ENCODE measurements around the gene LCN12. TPM values are rescaled to one million over a fixed set of nuclear protein-coding genes. Genes with fewer than 3 reads are reported as not detected.

The LCN12 gene
- total RNA-seq, 4 donors from 2014 or later: not detected

GRCh38 chr9:136925414-136926153 lies 26.5 kb upstream of the LCN12 start:
- Histone ChIP-seq H3K27ac (replicated peaks in 1 of 4) (no peak overlapping the region), H3K27me3 (no peaks in the 10 kb centered on the region), H3K36me3 (peaks cover 14 to 66% (median 39%) of the 10 kb centered on the region in 4 donors), H3K4me1 (peaks cover 5 to 51% (median 10%) of the 10 kb centered on the region in 4 donors), H3K9me3 (no peaks in the 10 kb centered on the region), H3K4me3 (no peak overlapping the region)
- DNase-seq (ENCODE audit: extremely low spot score): no peak
- TF ChIP-seq POLR2AphosphoS5 (IDR thresholded peaks at IDR 0.05): no peak
- no peak for TF ChIP-seq POLR2A (IDR thresholded peaks at IDR 0.05; ENCODE audit: low read depth)
- no peak for TF ChIP-seq EP300 (IDR thresholded peaks at IDR 0.05)
- TF ChIP-seq, protein P1, sequence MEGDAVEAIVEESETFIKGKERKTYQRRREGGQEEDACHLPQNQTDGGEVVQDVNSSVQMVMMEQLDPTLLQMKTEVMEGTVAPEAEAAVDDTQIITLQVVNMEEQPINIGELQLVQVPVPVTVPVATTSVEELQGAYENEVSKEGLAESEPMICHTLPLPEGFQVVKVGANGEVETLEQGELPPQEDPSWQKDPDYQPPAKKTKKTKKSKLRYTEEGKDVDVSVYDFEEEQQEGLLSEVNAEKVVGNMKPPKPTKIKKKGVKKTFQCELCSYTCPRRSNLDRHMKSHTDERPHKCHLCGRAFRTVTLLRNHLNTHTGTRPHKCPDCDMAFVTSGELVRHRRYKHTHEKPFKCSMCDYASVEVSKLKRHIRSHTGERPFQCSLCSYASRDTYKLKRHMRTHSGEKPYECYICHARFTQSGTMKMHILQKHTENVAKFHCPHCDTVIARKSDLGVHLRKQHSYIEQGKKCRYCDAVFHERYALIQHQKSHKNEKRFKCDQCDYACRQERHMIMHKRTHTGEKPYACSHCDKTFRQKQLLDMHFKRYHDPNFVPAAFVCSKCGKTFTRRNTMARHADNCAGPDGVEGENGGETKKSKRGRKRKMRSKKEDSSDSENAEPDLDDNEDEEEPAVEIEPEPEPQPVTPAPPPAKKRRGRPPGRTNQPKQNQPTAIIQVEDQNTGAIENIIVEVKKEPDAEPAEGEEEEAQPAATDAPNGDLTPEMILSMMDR (IDR thresholded peaks at IDR 0.05): no peak
- intact Hi-C loops (cut with DNase I): no loop called here
- WGBS: 69% methylated on average over 19 of the region's 33 CpGs

DNA sequence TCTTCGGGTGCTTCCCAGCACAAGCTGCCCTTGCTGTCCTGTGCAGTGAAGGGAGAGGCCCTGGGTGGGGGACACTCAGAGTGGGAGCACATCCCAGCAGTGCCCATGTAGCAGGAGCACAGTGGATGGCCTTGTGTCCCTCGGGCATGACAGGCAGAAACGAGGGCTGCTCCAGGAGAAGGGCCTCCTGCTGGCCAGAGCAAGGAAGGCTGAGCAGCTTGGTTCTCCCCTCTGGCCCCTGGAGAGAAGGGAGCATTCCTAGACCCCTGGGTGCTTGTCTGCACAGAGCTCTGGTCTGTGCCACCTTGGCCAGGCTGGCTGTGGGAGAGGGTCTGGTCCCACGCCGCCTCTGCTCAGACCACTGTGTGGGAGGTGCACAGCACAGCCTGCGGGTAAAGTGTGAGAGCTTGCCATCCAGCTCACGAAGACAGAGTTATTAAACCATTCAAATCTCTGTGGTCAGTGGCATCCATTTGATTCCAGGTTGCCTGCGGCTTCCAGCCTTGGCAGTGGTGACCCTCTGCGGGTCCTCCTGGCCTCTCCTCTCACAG lies 25.8 kb upstream of the LCN12 start:
- WGBS: 100% methylated on average over 2 of the region's 9 CpGs
- Histone ChIP-seq H3K4me3 (no peak overlapping the region), H3K9me3 (no peaks in the 10 kb centered on the region), H3K4me1 (peaks cover 5 to 51% (median 9%) of the 10 kb centered on the region in 4 donors), H3K27ac (replicated peaks in 1 of 4) (no peak overlapping the region), H3K36me3 (peaks cover 12 to 59% (median 33%) of the 10 kb centered on the region in 4 donors), H3K27me3 (no peaks in the 10 kb centered on the region)
- DNase-seq (ENCODE audit: extremely low spot score): no peak
- TF ChIP-seq POLR2A (IDR thresholded peaks at IDR 0.05; ENCODE audit: low read depth): no peak
- no peak for TF ChIP-seq EP300 (IDR thresholded peaks at IDR 0.05)
- TF ChIP-seq, protein P1 (IDR thresholded peaks at IDR 0.05): no peak
- TF ChIP-seq POLR2AphosphoS5 (IDR thresholded peaks at IDR 0.05): no peak
- intact Hi-C loops (cut with DNase I): no loop called here

DNA sequence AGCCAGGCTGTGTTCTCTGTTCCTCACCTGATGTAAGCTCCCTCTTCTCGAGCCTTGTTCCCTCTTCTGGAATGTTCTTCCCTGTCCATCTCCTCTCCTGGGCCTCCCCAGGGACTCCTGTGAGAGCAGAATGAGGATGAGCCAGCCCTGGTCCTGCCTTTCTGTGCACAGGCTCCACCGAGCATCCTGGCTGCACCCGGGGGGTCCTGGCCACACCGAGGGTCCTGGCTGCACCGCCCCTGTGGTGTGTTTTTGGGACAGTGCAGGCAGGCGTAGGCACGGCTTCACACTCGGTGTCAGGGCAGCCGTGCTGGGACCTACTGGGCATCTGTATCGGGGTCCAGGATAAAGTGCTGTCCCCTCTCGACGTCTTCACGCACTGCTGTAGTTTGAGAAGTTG lies 25.3 kb upstream of the LCN12 start:
- TF ChIP-seq POLR2A (IDR thresholded peaks at IDR 0.05; ENCODE audit: low read depth) (no peak), EP300 (IDR thresholded peaks at IDR 0.05) (no peak)
- TF ChIP-seq, protein P1 (IDR thresholded peaks at IDR 0.05): no peak
- peaks cover 5 to 47% (median 6%) of the 10 kb centered on the region in 4 donors for H3K4me1 ChIP-seq
- intact Hi-C loops (cut with DNase I): no loop called here
- no peaks in the 10 kb centered on the region for H3K27me3 ChIP-seq
- peaks cover 12 to 54% (median 30%) of the 10 kb centered on the region in 4 donors for H3K36me3 ChIP-seq
- WGBS: 97% methylated on average over 13 of the region's 13 CpGs
- DNase-seq (ENCODE audit: extremely low spot score): no peak
- H3K27ac ChIP-seq (replicated peaks in 1 of 4): no peak overlapping the region
- no peaks in the 10 kb centered on the region for H3K9me3 ChIP-seq
- no peak overlapping the region for H3K4me3 ChIP-seq

GRCh38 chr9:136927343-136928271 lies 24.5 kb upstream of the LCN12 start:
- Histone ChIP-seq H3K27me3 (no peaks in the 10 kb centered on the region), H3K9me3 (no peaks in the 10 kb centered on the region), H3K27ac (replicated peaks in 1 of 4) (no peak overlapping the region), H3K4me1 (peaks cover 3 to 42% (median 6%) of the 10 kb centered on the region in 4 donors), H3K4me3 (no peak overlapping the region), H3K36me3 (peaks cover 12 to 49% (median 27%) of the 10 kb centered on the region in 4 donors)
- no peak for TF ChIP-seq POLR2A (IDR thresholded peaks at IDR 0.05; ENCODE audit: low read depth)
- TF ChIP-seq, protein P1 (IDR thresholded peaks at IDR 0.05): no peak
- TF ChIP-seq POLR2AphosphoS5 (IDR thresholded peaks at IDR 0.05): no peak
- no peak for TF ChIP-seq EP300 (IDR thresholded peaks at IDR 0.05)
- intact Hi-C loops (cut with DNase I): no loop called here
- 73% methylated on average over 21 of the region's 23 CpGs for WGBS
- no peak for DNase-seq (ENCODE audit: extremely low spot score)
